Hepatocyte (in vitro differentiated cells): ENCODE results near the gene NAP1L1.

Experiments used
- EZH2 ChIP-seq: fragments of 200-600 bp; sonication (generic); IDR thresholded peaks from 2 replicates; pipeline ENCODE4 v1.6.1; 2016; ENCODE audit warnings: antibody characterized with exemption, mild to moderate bottlenecking, borderline replicate concordance
- TF ChIP-seq, protein P1 (sequence below): fragments of 200-600 bp; sonication (generic); IDR thresholded peaks from 2 replicates; pipeline ENCODE4 v1.5.1; 2016; ENCODE audit warnings: antibody characterized with exemption, mild to moderate bottlenecking; ENCODE audit not compliant: poor library complexity

DNA sequence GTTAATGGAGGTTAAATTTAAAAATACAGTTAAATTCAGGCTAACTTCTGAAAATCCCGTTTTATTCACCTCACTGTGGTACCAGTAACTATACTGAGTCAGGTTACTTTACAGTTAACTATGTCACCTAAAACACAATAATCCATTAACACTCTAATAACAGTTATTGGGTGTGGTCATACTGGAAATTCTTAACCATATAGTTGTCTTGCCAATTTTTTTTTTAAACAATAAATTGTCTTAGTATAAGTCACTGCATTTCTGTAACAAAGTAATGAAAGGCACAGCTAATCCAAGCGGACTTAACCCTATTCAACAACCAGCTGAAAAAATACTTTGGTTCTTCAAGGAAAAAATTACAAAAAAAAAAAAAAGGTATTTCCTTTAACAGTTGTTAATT, 36.7 kb downstream of the NAP1L1 start:
- no peak for TF ChIP-seq EZH2
- TF ChIP-seq, protein P1, sequence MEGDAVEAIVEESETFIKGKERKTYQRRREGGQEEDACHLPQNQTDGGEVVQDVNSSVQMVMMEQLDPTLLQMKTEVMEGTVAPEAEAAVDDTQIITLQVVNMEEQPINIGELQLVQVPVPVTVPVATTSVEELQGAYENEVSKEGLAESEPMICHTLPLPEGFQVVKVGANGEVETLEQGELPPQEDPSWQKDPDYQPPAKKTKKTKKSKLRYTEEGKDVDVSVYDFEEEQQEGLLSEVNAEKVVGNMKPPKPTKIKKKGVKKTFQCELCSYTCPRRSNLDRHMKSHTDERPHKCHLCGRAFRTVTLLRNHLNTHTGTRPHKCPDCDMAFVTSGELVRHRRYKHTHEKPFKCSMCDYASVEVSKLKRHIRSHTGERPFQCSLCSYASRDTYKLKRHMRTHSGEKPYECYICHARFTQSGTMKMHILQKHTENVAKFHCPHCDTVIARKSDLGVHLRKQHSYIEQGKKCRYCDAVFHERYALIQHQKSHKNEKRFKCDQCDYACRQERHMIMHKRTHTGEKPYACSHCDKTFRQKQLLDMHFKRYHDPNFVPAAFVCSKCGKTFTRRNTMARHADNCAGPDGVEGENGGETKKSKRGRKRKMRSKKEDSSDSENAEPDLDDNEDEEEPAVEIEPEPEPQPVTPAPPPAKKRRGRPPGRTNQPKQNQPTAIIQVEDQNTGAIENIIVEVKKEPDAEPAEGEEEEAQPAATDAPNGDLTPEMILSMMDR = no peak
